HepG2 (cell line): Measurements from ENCODE around the gene PATL1. TPM values are rescaled to one million over a fixed set of nuclear protein-coding genes. Genes with fewer than 3 reads are reported as not detected.

Experiments
- HOXA5 ChIP-seq: sonication (generic); formaldehyde crosslinking; IDR thresholded peaks from 2 replicates; pipeline ENCODE4 v1.4.0; 2020; ENCODE audit warnings: missing genetic modification reagents
- KLF15 ChIP-seq: sonication (generic); formaldehyde crosslinking; IDR thresholded peaks from 2 replicates; pipeline ENCODE4 v1.8.1; 2023; ENCODE audit warnings: borderline replicate concordance, mild to moderate bottlenecking, inconsistent platforms, missing genetic modification reagents, mixed read lengths
- LCORL ChIP-seq, 2 experiments: fragments of 450-650 bp in 1 of 2; sonication (generic) in 1 of 2; formaldehyde crosslinking in 1 of 2; IDR thresholded peaks; 2 replicates each; pipeline versions ENCODE4 v1.5.0 to v1.6.1; 2017 to 2020; ENCODE audit warnings: antibody characterized with exemption in 1 of 2, missing genetic modification reagents in 1 of 2
- MYC ChIP-seq: sonication (generic); formaldehyde crosslinking; IDR thresholded peaks from 2 replicates; pipeline ENCODE4 v1.9.0; 2021; ENCODE audit warnings: missing genetic modification reagents, borderline replicate concordance
- NRL ChIP-seq: sonication (generic); formaldehyde crosslinking; IDR thresholded peaks from 2 replicates; pipeline ENCODE4 v1.5.0; 2020; ENCODE audit warnings: missing genetic modification reagents, mild to moderate bottlenecking, moderate library complexity, borderline replicate concordance
- ONECUT2 ChIP-seq: sonication (generic); formaldehyde crosslinking; IDR thresholded peaks from 2 replicates; pipeline ENCODE4 v1.4.0; 2020; ENCODE audit warnings: missing genetic modification reagents
- RORA ChIP-seq: sonication (generic); formaldehyde crosslinking; IDR thresholded peaks from 2 replicates; pipeline ENCODE4 v1.5.0; 2020; ENCODE audit warnings: mild to moderate bottlenecking, missing genetic modification reagents, moderate library complexity
- SATB2 ChIP-seq: sonication (generic); formaldehyde crosslinking; IDR thresholded peaks from 2 replicates; pipeline ENCODE4 v1.5.0; 2020; ENCODE audit warnings: missing genetic modification reagents
- YEATS4 ChIP-seq: sonication (generic); formaldehyde crosslinking; IDR thresholded peaks from 2 replicates; pipeline ENCODE4 v1.4.0; 2020; ENCODE audit warnings: missing genetic modification reagents, borderline replicate concordance
- ZBTB21 ChIP-seq: sonication (generic); formaldehyde crosslinking; IDR thresholded peaks from 2 replicates; pipeline ENCODE4 v1.4.0; 2020; ENCODE audit warnings: missing genetic modification reagents
- ZFY ChIP-seq: sonication (generic); formaldehyde crosslinking; IDR thresholded peaks from 2 replicates; pipeline ENCODE4 v1.4.0; 2020; ENCODE audit warnings: missing genetic modification reagents
- ZNF124 ChIP-seq: sonication (generic); formaldehyde crosslinking; IDR thresholded peaks from 2 replicates; pipeline ENCODE4 v1.4.0; 2020; ENCODE audit warnings: missing genetic modification reagents
- ZNF138 ChIP-seq: sonication (generic); formaldehyde crosslinking; IDR thresholded peaks from 2 replicates; pipeline ENCODE4 v1.5.0; 2020; ENCODE audit warnings: mild to moderate bottlenecking, low read depth, missing genetic modification reagents
- ZNF18 ChIP-seq: sonication (generic); formaldehyde crosslinking; IDR thresholded peaks from 2 replicates; pipeline ENCODE4 v1.8.0; 2022; ENCODE audit warnings: mild to moderate bottlenecking, missing genetic modification reagents; ENCODE audit not compliant: insufficient replicate concordance
- ZNF20 ChIP-seq: sonication (generic); formaldehyde crosslinking; IDR thresholded peaks from 2 replicates; pipeline ENCODE4 v1.4.0; 2020; ENCODE audit warnings: mild to moderate bottlenecking, moderate library complexity, missing genetic modification reagents
- ZNF430 ChIP-seq: sonication (generic); formaldehyde crosslinking; IDR thresholded peaks from 2 replicates; pipeline ENCODE4 v1.9.0; 2021; ENCODE audit warnings: mild to moderate bottlenecking, missing genetic modification reagents
- ZNF557 ChIP-seq: sonication (generic); formaldehyde crosslinking; IDR thresholded peaks from 2 replicates; pipeline ENCODE4 v1.4.0; 2020; ENCODE audit warnings: missing genetic modification reagents
- ZNF678 ChIP-seq: sonication (generic); formaldehyde crosslinking; IDR thresholded peaks from 2 replicates; pipeline ENCODE4 v1.4.0; 2020; ENCODE audit warnings: mild to moderate bottlenecking, missing genetic modification reagents
- ZNF75D ChIP-seq: sonication (generic); formaldehyde crosslinking; IDR thresholded peaks from 2 replicates; pipeline ENCODE4 v1.8.1; 2023; ENCODE audit warnings: missing genetic modification reagents, mild to moderate bottlenecking, borderline replicate concordance
- ZNF891 ChIP-seq: sonication (generic); formaldehyde crosslinking; IDR thresholded peaks from 2 replicates; pipeline ENCODE4 v1.5.0; 2020; ENCODE audit warnings: mild to moderate bottlenecking, missing genetic modification reagents
- polyA plus RNA-seq, 8 experiments: library from polyadenylated mRNA; depleted of rRNA in 3 of 8; stranded (reverse) in 7 of 8; unstranded in 1 of 8; fragments of >200 nt; fragmentation: Illumina TruSeq in 4 of 8; extraction: Trizol in 4 of 8; gene quantifications; 2 replicates each; pipeline versions ENCODE4 v1.2.1 to v1.2.3, GENCODE V29; 2011 to 2016; ENCODE audit warnings: low read depth in 4 of 8, missing spikeins in 1 of 8, mixed read lengths in 1 of 8; ENCODE audit not compliant: insufficient read depth in 1 of 8
- total RNA-seq, 5 experiments: library from RNA; depleted of rRNA; stranded (reverse); fragments of >200 nt; fragmentation: Illumina TruSeq; extraction: Trizol; gene quantifications; 2 replicates each; pipeline ENCODE4 v1.2.3, GENCODE V29; 2016; ENCODE audit warnings: low read depth in 1 of 5
- TF ChIP-seq, protein P1 (sequence below): sonication (generic); formaldehyde crosslinking; IDR thresholded peaks from 2 replicates; pipeline ENCODE4 v1.9.0; 2021; ENCODE audit warnings: mild to moderate bottlenecking, missing genetic modification reagents

PATL1 gene
- total and polyA plus RNA-seq, 2 of the 13 experiments (the other 11 are each of a cell fraction or from before 2014, with no cell fraction given): 12.9 to 26.8 TPM

DNA sequence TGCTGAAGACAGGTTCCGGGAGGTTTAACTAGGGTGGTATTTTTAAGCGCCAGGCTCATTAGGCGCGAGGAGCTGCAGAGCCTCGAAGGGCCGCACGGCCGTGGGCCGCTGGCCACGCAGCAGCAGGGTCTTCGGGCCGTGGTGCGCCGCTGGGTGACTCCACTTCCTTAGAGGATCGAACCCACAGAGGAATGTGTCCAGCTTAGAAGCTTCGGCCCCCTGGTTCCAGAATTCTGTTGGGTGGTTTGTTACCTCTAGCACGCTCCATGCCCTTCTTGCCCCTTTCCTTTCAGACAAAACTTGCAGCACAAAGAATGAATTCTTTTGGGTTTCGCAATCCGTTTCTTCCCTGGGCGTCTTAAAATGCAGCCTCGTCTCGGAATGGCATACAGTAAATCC, 773 bp upstream of the PATL1 start (continued):
- TF ChIP-seq ZFY: peak; percentile 34; the same call in 1 of the 2 replicates
- TF ChIP-seq HOXA5 (CRISPR knock-in tag): 0 out of 2 replicates have a peak, but pooled peaks have one; percentile 20
- TF ChIP-seq MYC (CRISPR knock-in tag): peak; percentile 19; the same call in 1 of the 2 replicates
- TF ChIP-seq, protein P1, sequence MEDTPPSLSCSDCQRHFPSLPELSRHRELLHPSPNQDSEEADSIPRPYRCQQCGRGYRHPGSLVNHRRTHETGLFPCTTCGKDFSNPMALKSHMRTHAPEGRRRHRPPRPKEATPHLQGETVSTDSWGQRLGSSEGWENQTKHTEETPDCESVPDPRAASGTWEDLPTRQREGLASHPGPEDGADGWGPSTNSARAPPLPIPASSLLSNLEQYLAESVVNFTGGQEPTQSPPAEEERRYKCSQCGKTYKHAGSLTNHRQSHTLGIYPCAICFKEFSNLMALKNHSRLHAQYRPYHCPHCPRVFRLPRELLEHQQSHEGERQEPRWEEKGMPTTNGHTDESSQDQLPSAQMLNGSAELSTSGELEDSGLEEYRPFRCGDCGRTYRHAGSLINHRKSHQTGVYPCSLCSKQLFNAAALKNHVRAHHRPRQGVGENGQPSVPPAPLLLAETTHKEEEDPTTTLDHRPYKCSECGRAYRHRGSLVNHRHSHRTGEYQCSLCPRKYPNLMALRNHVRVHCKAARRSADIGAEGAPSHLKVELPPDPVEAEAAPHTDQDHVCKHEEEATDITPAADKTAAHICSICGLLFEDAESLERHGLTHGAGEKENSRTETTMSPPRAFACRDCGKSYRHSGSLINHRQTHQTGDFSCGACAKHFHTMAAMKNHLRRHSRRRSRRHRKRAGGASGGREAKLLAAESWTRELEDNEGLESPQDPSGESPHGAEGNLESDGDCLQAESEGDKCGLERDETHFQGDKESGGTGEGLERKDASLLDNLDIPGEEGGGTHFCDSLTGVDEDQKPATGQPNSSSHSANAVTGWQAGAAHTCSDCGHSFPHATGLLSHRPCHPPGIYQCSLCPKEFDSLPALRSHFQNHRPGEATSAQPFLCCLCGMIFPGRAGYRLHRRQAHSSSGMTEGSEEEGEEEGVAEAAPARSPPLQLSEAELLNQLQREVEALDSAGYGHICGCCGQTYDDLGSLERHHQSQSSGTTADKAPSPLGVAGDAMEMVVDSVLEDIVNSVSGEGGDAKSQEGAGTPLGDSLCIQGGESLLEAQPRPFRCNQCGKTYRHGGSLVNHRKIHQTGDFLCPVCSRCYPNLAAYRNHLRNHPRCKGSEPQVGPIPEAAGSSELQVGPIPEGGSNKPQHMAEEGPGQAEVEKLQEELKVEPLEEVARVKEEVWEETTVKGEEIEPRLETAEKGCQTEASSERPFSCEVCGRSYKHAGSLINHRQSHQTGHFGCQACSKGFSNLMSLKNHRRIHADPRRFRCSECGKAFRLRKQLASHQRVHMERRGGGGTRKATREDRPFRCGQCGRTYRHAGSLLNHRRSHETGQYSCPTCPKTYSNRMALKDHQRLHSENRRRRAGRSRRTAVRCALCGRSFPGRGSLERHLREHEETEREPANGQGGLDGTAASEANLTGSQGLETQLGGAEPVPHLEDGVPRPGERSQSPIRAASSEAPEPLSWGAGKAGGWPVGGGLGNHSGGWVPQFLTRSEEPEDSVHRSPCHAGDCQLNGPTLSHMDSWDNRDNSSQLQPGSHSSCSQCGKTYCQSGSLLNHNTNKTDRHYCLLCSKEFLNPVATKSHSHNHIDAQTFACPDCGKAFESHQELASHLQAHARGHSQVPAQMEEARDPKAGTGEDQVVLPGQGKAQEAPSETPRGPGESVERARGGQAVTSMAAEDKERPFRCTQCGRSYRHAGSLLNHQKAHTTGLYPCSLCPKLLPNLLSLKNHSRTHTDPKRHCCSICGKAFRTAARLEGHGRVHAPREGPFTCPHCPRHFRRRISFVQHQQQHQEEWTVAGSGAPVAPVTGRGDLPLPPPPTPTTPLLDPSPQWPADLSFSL: 0 out of 2 replicates have a peak, but pooled peaks have one; percentile 25
- 0 out of 2 replicates have a peak, but pooled peaks have one; percentile 80 for TF ChIP-seq SATB2 (CRISPR knock-in tag)
- 0 out of 2 replicates have a peak, but pooled peaks have one; percentile 46 for TF ChIP-seq NRL (CRISPR knock-in tag)
- no peak for TF ChIP-seq ZNF20 (CRISPR knock-in tag)
- TF ChIP-seq ZNF75D (CRISPR knock-in tag): 0 out of 2 replicates have a peak, but pooled peaks have one; percentile 72
- 0 out of 2 replicates have a peak, but pooled peaks have one; percentile 55 for TF ChIP-seq ZNF891 (CRISPR knock-in tag)
- 0 out of 2 replicates have a peak, but pooled peaks have one; percentile 9 for TF ChIP-seq ONECUT2 (CRISPR knock-in tag)
- TF ChIP-seq ZNF18: peak; percentile 10
- 0 out of 2 replicates have a peak, but pooled peaks have one; percentile 55 for TF ChIP-seq RORA (CRISPR knock-in tag)
- 0 out of 2 replicates have a peak, but pooled peaks have one; percentile 25 for TF ChIP-seq KLF15 (CRISPR knock-in tag)
- TF ChIP-seq ZNF138: no peak
- TF ChIP-seq YEATS4 (CRISPR knock-in tag): 0 out of 2 replicates have a peak, but pooled peaks have one; percentile 1
- no peak for TF ChIP-seq LCORL (IDR thresholded peaks at IDR 0.05)
- TF ChIP-seq LCORL (CRISPR knock-in tag; IDR thresholded peaks at IDR 0.05): 0 out of 2 replicates have a peak, but pooled peaks have one; percentile 14
- 0 out of 2 replicates have a peak, but pooled peaks have one; percentile 21 for TF ChIP-seq ZNF430
- TF ChIP-seq ZNF678 (CRISPR knock-in tag): no peak
- 0 out of 2 replicates have a peak, but pooled peaks have one; percentile 3 for TF ChIP-seq ZNF557 (CRISPR knock-in tag)
- 0 out of 2 replicates have a peak, but pooled peaks have one; percentile 14 for TF ChIP-seq ZBTB21 (CRISPR knock-in tag)
- TF ChIP-seq ZNF124 (CRISPR knock-in tag): 0 out of 2 replicates have a peak, but pooled peaks have one; percentile 15
